GM12874 (cell line): Measurements from ENCODE around the gene SNAPC2.

Experiments
- TF ChIP-seq, protein P1 (sequence below): IDR thresholded peaks from 2 replicates; pipeline ENCODE4 v1.5.1; 2011; ENCODE audit warnings: low read depth, mild to moderate bottlenecking, control low read depth, low read length, moderate library complexity; ENCODE audit not compliant: insufficient read depth

The SNAPC2 gene

GRCh38 chr19:7918615-7919421 is 1.3 kb upstream of the SNAPC2 start:
- TF ChIP-seq, protein P1, sequence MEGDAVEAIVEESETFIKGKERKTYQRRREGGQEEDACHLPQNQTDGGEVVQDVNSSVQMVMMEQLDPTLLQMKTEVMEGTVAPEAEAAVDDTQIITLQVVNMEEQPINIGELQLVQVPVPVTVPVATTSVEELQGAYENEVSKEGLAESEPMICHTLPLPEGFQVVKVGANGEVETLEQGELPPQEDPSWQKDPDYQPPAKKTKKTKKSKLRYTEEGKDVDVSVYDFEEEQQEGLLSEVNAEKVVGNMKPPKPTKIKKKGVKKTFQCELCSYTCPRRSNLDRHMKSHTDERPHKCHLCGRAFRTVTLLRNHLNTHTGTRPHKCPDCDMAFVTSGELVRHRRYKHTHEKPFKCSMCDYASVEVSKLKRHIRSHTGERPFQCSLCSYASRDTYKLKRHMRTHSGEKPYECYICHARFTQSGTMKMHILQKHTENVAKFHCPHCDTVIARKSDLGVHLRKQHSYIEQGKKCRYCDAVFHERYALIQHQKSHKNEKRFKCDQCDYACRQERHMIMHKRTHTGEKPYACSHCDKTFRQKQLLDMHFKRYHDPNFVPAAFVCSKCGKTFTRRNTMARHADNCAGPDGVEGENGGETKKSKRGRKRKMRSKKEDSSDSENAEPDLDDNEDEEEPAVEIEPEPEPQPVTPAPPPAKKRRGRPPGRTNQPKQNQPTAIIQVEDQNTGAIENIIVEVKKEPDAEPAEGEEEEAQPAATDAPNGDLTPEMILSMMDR, result no peak

DNA sequence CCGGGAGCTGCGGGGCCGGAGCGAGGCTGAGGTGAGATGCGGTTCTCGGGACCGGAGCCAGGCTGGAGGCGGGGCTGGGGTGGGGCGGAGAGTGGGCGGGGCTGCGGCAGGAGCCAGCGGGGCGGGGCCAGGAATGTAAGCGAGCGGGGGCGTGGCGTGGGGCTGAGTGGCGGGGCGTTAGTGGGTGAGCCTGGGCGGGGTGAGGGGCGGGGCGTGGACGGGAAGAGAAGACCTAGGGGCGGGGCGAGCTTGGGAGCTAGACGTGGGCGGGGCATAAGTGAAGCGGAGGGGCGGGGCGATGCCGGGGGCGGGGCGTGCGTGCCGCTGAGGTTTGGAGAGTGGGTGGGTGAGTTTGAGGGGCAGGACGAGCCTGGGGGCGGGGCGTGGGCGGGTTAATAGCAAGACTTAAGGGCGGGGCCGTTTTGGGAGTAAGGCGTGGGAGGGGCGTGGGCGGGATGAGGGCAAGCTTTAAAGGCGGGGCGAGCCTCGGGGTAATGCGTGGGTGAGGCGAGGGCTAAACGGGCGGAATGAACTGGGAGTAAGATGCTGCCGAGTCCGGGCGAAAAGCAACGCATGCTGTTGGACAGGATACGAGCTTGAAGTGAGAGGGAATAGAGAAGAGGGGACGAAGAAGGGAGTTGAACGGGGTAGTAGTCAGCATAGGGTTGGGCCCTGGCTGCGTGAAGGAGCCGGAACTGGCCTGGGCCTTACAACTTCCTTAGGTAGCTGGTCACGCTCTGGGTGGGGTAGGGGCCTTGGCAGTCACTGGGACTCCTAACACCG is 572 bp downstream of the SNAPC2 start:
- TF ChIP-seq, protein P1, result no peak

- TF ChIP-seq, protein P1, result no peak
Measured at GRCh38 chr19:7921302-7921966, 1.3 kb downstream of the SNAPC2 start.

DNA sequence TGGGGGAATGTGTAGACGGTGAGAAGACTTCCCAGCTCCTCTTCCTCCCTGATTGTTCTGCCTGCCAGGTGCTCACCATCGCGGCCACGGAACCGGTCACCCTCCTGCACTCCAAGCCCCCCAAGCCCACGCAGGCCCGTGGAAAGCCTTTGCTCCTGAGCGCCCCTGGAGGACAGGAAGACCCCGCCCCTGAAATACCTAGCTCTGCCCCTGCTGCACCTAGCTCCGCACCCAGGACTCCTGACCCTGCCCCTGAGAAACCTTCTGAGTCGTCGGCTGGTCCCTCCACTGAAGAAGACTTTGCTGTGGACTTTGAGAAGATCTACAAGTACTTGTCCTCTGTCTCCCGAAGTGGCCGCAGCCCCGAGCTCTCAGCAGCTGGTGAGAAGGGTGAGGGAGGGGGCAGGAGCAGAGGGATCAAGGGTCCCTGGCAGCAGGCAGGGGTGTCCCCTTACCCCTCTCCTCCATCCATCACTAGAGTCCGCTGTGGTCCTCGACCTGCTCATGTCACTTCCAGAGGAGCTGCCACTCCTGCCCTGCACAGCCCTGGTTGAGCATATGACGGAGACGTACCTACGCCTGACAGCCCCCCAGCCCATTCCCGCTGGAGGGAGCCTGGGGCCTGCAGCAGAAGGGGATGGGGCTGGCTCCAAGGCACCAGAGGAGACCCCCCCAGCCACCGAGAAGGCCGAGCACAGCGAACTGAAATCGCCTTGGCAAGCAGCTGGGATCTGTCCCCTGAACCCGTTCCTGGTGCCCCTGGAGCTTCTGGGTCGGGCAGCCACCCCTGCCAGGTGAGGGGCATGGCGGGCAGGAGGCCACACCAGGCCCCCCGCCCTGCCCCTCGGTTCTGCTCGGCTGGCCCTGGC is 2.1 kb downstream of the SNAPC2 start:
- TF ChIP-seq, protein P1, result no peak

DNA sequence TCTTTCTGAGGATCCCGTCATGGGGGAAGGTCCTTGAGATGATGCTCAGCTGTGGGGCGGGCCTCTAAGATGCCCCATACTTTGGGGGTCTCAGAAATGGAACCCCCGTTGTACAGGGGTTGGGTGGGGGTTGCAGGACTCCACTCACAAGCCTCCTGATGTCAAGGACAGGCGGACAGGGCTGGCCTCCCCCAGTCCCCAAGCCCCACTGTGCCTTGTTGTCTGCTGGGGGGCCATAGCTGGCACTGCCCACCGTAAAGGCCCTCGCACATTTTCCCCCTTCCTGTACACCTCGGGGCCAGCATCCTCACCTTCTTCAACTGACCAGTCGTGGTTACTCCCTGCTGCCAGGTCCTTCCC is 2.7 kb downstream of the SNAPC2 start:
- TF ChIP-seq, protein P1, result no peak

- TF ChIP-seq, protein P1, result no peak
Measured at GRCh38 chr19:7923295-7924191, 3.4 kb downstream of the SNAPC2 start.
